Activated naive CD4-positive, alpha-beta T cell treated with anti-CD3 and anti-CD28 coated beads for 36 hours (primary cell): ENCODE results near the gene CYBB. TPM values are rescaled to one million over a fixed set of nuclear protein-coding genes. Genes with fewer than 3 reads are reported as not detected.

Experiments used
- CTCF ChIA-PET: fragments of 350-600 bp; sonication (Branson Sonifier 250); formaldehyde crosslinking; loops from one replicate; lab custom pipeline; 2021; ENCODE audit warnings: antibody characterized with exemption; lab: Charles Lee
- DNase-seq: peaks from one replicate; pipeline ENCODE4 v3.0.0-alpha.2; 2020
- H3K27ac Mint-ChIP-seq: one replicate; pipeline ENCODE4 v1.8.0; 2021; ENCODE audit warnings: mild to moderate bottlenecking, mixed read lengths
- H3K27me3 Mint-ChIP-seq: one replicate; pipeline ENCODE4 v1.8.0; 2021; ENCODE audit warnings: low read depth, mixed read lengths
- H3K36me3 Mint-ChIP-seq: one replicate; pipeline ENCODE4 v1.8.0; 2021; ENCODE audit warnings: low read depth, mixed read lengths
- H3K4me1 Mint-ChIP-seq: one replicate; pipeline ENCODE4 v1.8.0; 2021; ENCODE audit warnings: low read depth, mixed read lengths
- H3K4me3 Mint-ChIP-seq: one replicate; pipeline ENCODE4 v1.8.0; 2021; ENCODE audit warnings: mild to moderate bottlenecking, moderate library complexity, mixed read lengths
- H3K9me3 Mint-ChIP-seq: one replicate; pipeline ENCODE4 v1.8.0; 2021; ENCODE audit warnings: mixed read lengths
- intact Hi-C: fragments of 100-400 bp; cut with micrococcal nuclease; formaldehyde crosslinking; loops from one replicate; pipeline ENCODE4 v1.15.1; 2023
- total RNA-seq, 2 experiments: library from RNA; stranded (reverse); gene quantifications; one replicate each; pipeline ENCODE4 v1.2.3, GENCODE V29; 2021

The CYBB gene
- total RNA-seq, 2 experiments from 2014 or later = 0.07 TPM; not detected in 1

GRCh38 chrX:37817176-37817575 is 37.3 kb downstream of the CYBB start:
- DNase-seq = no peak
- intact Hi-C loops = no loop called here
- Mint-ChIP-seq H3K9me3 (no peaks in the 10 kb centered on the region), H3K4me3 (no peak overlapping the region), H3K36me3 (no peaks in the 10 kb centered on the region), H3K27ac (no peak overlapping the region), H3K27me3 (no peaks in the 10 kb centered on the region), H3K4me1 (no peaks in the 10 kb centered on the region)
- CTCF ChIA-PET = interaction anchor here (0.9 kb wide), 1 partner anchor 71 kb away, joined by 3 read pairs; no protein-coding TSS in a partner anchor

DNA sequence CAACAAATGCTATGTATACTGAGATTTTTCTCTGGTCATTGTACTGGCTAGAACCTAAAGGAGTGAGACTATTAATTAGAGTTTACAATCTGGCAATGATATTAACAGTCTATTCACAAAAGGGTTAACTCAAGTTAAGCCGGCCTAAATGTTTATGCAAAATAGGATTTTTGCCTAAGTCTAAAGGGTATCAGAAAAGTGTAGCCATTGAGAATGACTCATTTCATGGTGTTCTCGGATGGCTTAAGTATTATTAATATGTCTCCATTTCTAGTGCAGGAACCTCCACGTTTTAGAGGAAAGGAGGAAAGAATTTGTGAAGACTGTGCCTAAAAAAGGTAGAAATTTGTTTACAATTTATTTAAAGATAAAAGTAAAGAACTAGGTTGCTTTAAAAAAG is 37.7 kb downstream of the CYBB start:
- H3K27me3 Mint-ChIP-seq = no peaks in the 10 kb centered on the region
- H3K9me3 Mint-ChIP-seq = no peaks in the 10 kb centered on the region
- no peak overlapping the region for H3K27ac Mint-ChIP-seq
- intact Hi-C loops = no loop called here
- H3K4me3 Mint-ChIP-seq = no peak overlapping the region
- CTCF ChIA-PET = interaction anchor here (0.9 kb wide), 1 partner anchor 71 kb away, joined by 3 read pairs; no protein-coding TSS in a partner anchor
- no peaks in the 10 kb centered on the region for H3K36me3 Mint-ChIP-seq
- H3K4me1 Mint-ChIP-seq = no peaks in the 10 kb centered on the region
- DNase-seq = no peak

- intact Hi-C loops = no loop called here
- H3K27me3 Mint-ChIP-seq = no peaks in the 10 kb centered on the region
- no peak overlapping the region for H3K27ac Mint-ChIP-seq
- CTCF ChIA-PET = interaction anchor here (1.4 kb wide), 1 partner anchor 72 kb away, joined by 3 read pairs; no protein-coding TSS in a partner anchor
- no peaks in the 10 kb centered on the region for H3K4me1 Mint-ChIP-seq
- no peaks in the 10 kb centered on the region for H3K36me3 Mint-ChIP-seq
- no peak overlapping the region for H3K4me3 Mint-ChIP-seq
- no peak for DNase-seq
- no peaks in the 10 kb centered on the region for H3K9me3 Mint-ChIP-seq
Observed at GRCh38 chrX:37818031-37818430, 38.2 kb downstream of the CYBB start.

- intact Hi-C loops = loop anchor here (5.0 kb wide), 1 partner anchor 43 kb away; no protein-coding TSS in a partner anchor
Observed at GRCh38 chrX:37820646-37821045, 40.8 kb downstream of the CYBB start.

DNA sequence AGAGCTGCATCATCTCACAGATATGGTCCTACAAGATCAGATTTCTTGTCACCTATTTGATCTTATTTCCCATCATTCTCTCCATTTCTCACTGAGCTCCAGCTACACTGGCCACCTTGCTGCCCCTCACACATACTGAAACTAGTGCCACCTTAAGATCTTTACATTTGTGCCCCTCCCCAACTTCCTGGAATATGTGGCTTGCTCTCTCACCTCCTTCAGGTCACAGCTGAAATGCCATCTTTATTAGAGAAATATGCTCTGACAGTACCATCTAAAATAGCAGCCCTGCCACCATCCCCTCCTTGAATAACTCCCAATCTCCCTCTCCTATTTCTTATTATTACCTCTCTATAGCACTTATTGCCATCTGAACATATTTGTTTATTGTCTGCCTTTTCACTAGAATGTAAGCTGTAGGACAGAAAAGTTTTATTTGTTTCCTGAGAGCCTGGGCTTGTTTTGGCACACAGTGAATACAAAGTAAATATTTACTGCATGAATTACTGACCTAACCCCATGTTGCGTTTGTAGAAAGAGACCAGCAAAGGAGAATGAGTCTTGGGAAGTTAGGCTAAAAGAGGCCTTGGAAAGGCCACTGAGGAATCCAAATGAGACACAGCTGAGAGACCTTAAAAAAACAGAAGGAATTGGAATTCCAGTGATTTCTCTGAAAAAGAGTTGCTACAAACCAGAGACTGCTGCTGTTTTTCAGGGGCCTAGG is 44.8 kb downstream of the CYBB start:
- no peak overlapping the region for H3K27ac Mint-ChIP-seq
- DNase-seq = no peak
- CTCF ChIA-PET = interaction anchor here (0.7 to 4.0 kb wide), 11 partner anchors 8 to 87 kb away, joined by 3 to 123 read pairs (median 4); no protein-coding TSS in a partner anchor
- no peaks in the 10 kb centered on the region for H3K9me3 Mint-ChIP-seq
- no peaks in the 10 kb centered on the region for H3K27me3 Mint-ChIP-seq
- no peak overlapping the region for H3K4me3 Mint-ChIP-seq
- H3K36me3 Mint-ChIP-seq = no peaks in the 10 kb centered on the region
- intact Hi-C loops = loop anchor here (1.0 to 5.0 kb wide), 5 partner anchors 47 to 343 kb away; no protein-coding TSS in a partner anchor
- H3K4me1 Mint-ChIP-seq = peaks cover 18% of the 10 kb centered on the region

More at GRCh38 chrX:37820646-37821045, 40.8 kb downstream of the CYBB start:
- H3K4me1 Mint-ChIP-seq = peaks cover 13% of the 10 kb centered on the region
- H3K36me3 Mint-ChIP-seq = no peaks in the 10 kb centered on the region
- no peaks in the 10 kb centered on the region for H3K27me3 Mint-ChIP-seq
- no peaks in the 10 kb centered on the region for H3K9me3 Mint-ChIP-seq
- H3K4me3 Mint-ChIP-seq = no peak overlapping the region
- CTCF ChIA-PET = interaction anchor here (1.2 kb wide), 1 partner anchor 75 kb away, joined by 3 read pairs; no protein-coding TSS in a partner anchor
- H3K27ac Mint-ChIP-seq = no peak overlapping the region
- no peak for DNase-seq

DNA sequence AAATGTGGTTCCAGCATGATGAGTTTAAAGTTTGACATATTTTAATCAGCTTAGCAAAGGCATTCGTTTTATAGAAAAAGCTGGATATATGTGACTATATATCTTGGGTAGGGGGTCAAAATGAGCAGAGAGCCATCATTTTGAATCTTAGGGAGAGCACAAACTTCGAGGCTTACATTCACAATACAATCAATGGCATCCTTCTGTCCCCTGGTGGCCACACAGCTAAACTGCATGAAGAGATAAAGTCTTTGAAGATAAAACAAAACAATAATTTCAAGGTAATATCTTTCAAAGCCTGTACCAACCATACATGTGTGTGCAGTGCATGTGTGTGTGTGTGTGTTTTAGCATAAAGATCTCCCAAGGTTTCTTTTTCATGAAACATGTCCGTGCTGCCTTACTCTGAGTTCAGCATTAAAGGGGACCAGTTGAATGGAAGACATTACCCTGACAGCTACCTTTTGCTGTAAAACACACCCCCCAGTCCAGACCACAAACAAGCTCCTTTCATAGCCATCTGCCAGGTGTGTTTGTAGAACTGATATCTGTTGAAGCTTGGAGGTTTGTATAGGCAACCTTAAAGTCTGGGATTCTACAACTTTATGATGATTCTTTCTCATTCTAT is 45.5 kb downstream of the CYBB start:
- CTCF ChIA-PET = interaction anchor here (0.7 to 4.0 kb wide), 9 partner anchors 8 to 86 kb away, joined by 3 to 123 read pairs (median 4); no protein-coding TSS in a partner anchor
- peak; percentile 72 for DNase-seq
- intact Hi-C loops = loop anchor here (1.0 to 5.0 kb wide), 4 partner anchors 80 to 342 kb away; no protein-coding TSS in a partner anchor
- no peaks in the 10 kb centered on the region for H3K9me3 Mint-ChIP-seq
- H3K4me1 Mint-ChIP-seq = peaks cover 19% of the 10 kb centered on the region
- H3K27ac Mint-ChIP-seq = no peak overlapping the region
- no peaks in the 10 kb centered on the region for H3K27me3 Mint-ChIP-seq
- no peaks in the 10 kb centered on the region for H3K36me3 Mint-ChIP-seq
- no peak overlapping the region for H3K4me3 Mint-ChIP-seq

DNA sequence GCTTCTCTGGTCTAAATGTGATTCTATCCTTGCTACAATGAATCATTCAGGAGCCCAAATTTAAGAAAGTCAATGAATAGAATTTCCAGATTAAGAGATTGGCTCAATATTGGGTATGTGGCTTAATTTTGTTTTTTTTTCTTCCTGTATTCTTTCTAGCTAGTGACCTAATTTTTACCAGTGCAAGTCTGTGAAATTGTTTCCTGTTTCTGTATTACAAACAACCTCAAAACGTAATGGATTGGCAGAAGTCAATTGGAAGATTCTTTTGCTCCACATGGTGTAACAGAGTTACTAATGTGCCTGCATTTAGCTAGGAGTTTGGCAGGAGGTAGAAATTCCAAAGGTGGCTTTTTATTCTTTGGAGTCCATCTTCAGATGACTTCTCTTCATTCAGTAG is 49.9 kb downstream of the CYBB start:
- H3K9me3 Mint-ChIP-seq = no peaks in the 10 kb centered on the region

GRCh38 chrX:37830371-37830770 is 50.5 kb downstream of the CYBB start:
- CTCF ChIA-PET = interaction anchor here (1.6 kb wide), 1 partner anchor 85 kb away, joined by 7 read pairs; no protein-coding TSS in a partner anchor
- Mint-ChIP-seq H3K27me3 (no peaks in the 10 kb centered on the region), H3K36me3 (no peaks in the 10 kb centered on the region), H3K27ac (no peak overlapping the region), H3K4me1 (peaks cover 7% of the 10 kb centered on the region), H3K4me3 (no peak overlapping the region), H3K9me3 (no peaks in the 10 kb centered on the region)
- intact Hi-C loops = no loop called here
- no peak for DNase-seq

More for the DNA sequence above, 49.9 kb downstream of the CYBB start:
- CTCF ChIA-PET = interaction anchor here (1.6 kb wide), 1 partner anchor 84 kb away, joined by 7 read pairs; no protein-coding TSS in a partner anchor
- no peak for DNase-seq
- H3K27ac Mint-ChIP-seq = no peak overlapping the region
- peaks cover 12% of the 10 kb centered on the region for H3K4me1 Mint-ChIP-seq
- intact Hi-C loops = loop anchor here (5.0 kb wide), 2 partner anchors 322 to 338 kb away; no protein-coding TSS in a partner anchor
- H3K27me3 Mint-ChIP-seq = no peaks in the 10 kb centered on the region
- H3K4me3 Mint-ChIP-seq = no peak overlapping the region
- H3K36me3 Mint-ChIP-seq = no peaks in the 10 kb centered on the region

- intact Hi-C loops = no loop called here
- no peaks in the 10 kb centered on the region for H3K36me3 Mint-ChIP-seq
- CTCF ChIA-PET = interaction anchor here (1.0 kb wide), 1 partner anchor 89 kb away, joined by 3 read pairs; no protein-coding TSS in a partner anchor
- H3K27me3 Mint-ChIP-seq = no peaks in the 10 kb centered on the region
- no peak overlapping the region for H3K27ac Mint-ChIP-seq
- no peaks in the 10 kb centered on the region for H3K9me3 Mint-ChIP-seq
- no peak overlapping the region for H3K4me3 Mint-ChIP-seq
- DNase-seq = no peak
- H3K4me1 Mint-ChIP-seq = no peaks in the 10 kb centered on the region
Observed at GRCh38 chrX:37834937-37835336, 55.1 kb downstream of the CYBB start.

GRCh38 chrX:37840931-37841330 is 61.1 kb downstream of the CYBB start:
- Mint-ChIP-seq H3K27me3 (no peaks in the 10 kb centered on the region), H3K27ac (no peak overlapping the region), H3K9me3 (no peaks in the 10 kb centered on the region), H3K36me3 (peaks cover 6% of the 10 kb centered on the region), H3K4me1 (peaks cover 11% of the 10 kb centered on the region), H3K4me3 (no peak overlapping the region)
- intact Hi-C loops = no loop called here
- no peak for DNase-seq
- CTCF ChIA-PET = no interaction called here

DNA sequence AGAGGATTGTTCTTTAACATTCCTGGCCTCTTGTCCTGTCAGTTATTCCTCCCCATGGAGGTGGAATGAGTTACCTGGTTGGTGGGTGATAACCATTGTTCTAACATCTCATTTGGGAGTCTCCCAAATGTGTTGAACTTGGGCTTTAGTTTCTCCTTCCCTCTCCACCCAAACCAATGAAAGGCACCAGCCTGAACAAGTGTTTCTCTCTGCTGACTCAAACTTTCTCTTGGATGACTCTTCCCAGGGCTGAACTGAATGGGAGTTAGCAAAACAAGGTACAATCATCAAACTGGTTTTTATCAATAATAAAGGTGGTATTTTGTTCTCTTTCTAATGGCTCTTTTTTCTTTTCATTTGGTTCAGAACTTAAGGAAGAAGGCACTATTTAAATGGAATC is 64.8 kb downstream of the CYBB start:
- Mint-ChIP-seq H3K36me3 (peaks cover 6% of the 10 kb centered on the region), H3K27me3 (no peaks in the 10 kb centered on the region)

DNA sequence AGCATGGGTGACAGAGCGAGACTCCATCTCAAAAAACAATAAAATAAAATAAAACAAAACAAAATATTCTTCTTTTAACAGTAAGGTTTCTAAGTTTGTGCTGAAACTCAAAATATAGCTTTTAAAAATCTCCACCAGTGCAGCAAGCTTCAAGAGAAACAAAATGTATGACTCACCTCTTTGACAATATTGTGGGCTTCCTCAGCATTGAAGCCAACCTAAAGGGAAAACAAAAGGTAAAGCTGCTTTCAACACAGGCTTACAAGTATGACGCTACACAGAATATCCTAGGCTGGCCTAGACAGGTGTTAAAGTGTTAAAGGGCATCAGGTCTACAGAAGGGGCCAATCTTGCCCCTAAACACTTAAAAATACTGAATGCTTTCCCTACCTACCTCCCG is 66.3 kb downstream of the CYBB start:
- Mint-ChIP-seq H3K36me3 (peaks cover 4% of the 10 kb centered on the region), H3K27ac (peak overlapping the region; percentile 81), H3K4me1 (peaks cover 19% of the 10 kb centered on the region), H3K4me3 (peak overlapping the region; percentile 72), H3K9me3 (no peaks in the 10 kb centered on the region), H3K27me3 (no peaks in the 10 kb centered on the region)
- CTCF ChIA-PET = interaction anchor here (1.3 to 1.4 kb wide), 2 partner anchors 22 to 101 kb away, joined by 5 to 11 read pairs; no protein-coding TSS in a partner anchor
- no peak for DNase-seq
- intact Hi-C loops = loop anchor here (2.0 kb wide), 2 partner anchors 59 to 481 kb away; partner anchors contain the start of gene RPGR

More for the DNA sequence above, 64.8 kb downstream of the CYBB start:
- CTCF ChIA-PET = no interaction called here
- H3K4me3 Mint-ChIP-seq = no peak overlapping the region
- no peak overlapping the region for H3K27ac Mint-ChIP-seq
- peaks cover 19% of the 10 kb centered on the region for H3K4me1 Mint-ChIP-seq
- intact Hi-C loops = no loop called here
- H3K9me3 Mint-ChIP-seq = no peaks in the 10 kb centered on the region
- DNase-seq = no peak
